ENCODE measurements around the gene RIMBP2. TPM values are rescaled to one million over a fixed set of nuclear protein-coding genes. Genes with fewer than 3 reads are reported as not detected.

The RIMBP2 gene
- total RNA-seq, 4 donors from 2014 or later: 0.29 to 8.2 (median 5.6) TPM

DNA sequence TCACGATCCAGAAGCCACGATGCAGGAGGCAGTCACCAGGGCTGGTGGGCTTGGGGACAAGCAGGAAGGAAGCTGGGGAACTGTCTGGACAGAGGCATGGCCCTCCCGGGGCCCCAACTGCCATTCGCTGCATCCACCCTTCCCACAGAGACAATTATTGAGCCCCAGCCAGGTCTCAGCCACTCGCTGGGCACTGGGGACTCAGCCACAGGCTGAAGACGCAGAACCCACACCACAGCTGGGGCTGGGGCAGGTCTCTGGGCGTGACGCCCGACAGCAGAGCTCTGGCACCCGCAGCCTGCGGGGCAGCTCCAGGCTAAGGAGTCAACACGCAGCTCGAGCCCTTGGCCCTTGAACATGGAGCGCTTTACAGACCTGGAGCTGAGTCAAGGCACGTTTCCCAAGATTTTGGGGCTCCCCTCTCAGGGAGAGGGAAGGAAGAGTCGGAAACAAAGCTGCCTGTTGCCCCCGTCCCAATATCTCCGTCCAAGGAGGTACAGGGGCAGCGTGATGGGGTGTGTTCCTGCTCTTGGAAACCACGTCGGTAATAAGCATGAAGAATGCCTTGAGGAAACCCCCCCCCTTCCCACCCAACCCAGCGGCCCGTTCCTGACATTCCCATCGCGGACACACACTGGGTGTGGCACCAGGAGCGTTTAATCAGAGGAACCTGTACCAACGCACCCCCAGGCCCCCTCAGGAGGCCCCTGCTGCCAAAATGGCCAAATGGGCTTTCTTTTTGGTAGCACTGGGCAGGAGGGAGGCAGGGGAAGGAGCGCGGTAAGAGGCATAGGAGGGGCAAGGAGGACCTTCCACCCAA lies 6.7 kb downstream of the RIMBP2 start:
- Histone ChIP-seq H3K27ac (no peak overlapping the region), H3K4me3 (no peak overlapping the region), H3K9me3 (no peaks in the 10 kb centered on the region), H3K36me3 (no peaks in the 10 kb centered on the region), H3K27me3 (no peaks in the 10 kb centered on the region), H3K4me1 (peaks cover 0 to 2% of the 10 kb centered on the region in 2 donors)
- TF ChIP-seq, protein P1, sequence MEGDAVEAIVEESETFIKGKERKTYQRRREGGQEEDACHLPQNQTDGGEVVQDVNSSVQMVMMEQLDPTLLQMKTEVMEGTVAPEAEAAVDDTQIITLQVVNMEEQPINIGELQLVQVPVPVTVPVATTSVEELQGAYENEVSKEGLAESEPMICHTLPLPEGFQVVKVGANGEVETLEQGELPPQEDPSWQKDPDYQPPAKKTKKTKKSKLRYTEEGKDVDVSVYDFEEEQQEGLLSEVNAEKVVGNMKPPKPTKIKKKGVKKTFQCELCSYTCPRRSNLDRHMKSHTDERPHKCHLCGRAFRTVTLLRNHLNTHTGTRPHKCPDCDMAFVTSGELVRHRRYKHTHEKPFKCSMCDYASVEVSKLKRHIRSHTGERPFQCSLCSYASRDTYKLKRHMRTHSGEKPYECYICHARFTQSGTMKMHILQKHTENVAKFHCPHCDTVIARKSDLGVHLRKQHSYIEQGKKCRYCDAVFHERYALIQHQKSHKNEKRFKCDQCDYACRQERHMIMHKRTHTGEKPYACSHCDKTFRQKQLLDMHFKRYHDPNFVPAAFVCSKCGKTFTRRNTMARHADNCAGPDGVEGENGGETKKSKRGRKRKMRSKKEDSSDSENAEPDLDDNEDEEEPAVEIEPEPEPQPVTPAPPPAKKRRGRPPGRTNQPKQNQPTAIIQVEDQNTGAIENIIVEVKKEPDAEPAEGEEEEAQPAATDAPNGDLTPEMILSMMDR (IDR thresholded peaks at IDR 0.05): no peak
- no peak for TF ChIP-seq POLR2A (IDR thresholded peaks at IDR 0.05)
- intact Hi-C loops (cut with DNase I; ENCODE audit: low total_unique reads): no loop called here
- no peak for DNase-seq

DNA sequence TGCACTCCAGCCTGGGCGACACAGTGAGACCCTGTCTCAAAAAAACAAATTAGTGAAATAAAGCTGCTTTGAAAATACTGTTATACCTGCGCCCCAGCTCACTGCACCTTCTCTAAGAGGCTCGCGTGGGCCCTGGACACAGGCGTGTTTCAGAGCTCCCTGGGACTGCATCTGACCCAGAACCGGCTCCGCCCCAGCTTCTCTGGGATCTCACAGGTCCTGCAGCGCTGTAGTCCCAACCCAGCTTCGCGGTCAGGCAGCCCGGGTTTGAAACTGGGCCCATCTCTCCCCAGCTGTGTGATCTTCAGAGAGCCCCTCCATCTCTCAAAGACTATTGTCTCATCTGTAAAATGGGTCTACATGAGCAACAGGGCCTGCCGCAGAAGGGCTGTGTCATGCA lies 7.5 kb downstream of the RIMBP2 start:
- H3K27me3 ChIP-seq: no peaks in the 10 kb centered on the region
- intact Hi-C loops (cut with DNase I; ENCODE audit: low total_unique reads): no loop called here
- no peaks in the 10 kb centered on the region for H3K36me3 ChIP-seq
- H3K4me1 ChIP-seq: no peaks in the 10 kb centered on the region
- no peak overlapping the region for H3K4me3 ChIP-seq
- no peaks in the 10 kb centered on the region for H3K9me3 ChIP-seq
- no peak for TF ChIP-seq POLR2A (IDR thresholded peaks at IDR 0.05)
- TF ChIP-seq, protein P1 (IDR thresholded peaks at IDR 0.05): no peak
- DNase-seq: no peak
- H3K27ac ChIP-seq: no peak overlapping the region

DNA sequence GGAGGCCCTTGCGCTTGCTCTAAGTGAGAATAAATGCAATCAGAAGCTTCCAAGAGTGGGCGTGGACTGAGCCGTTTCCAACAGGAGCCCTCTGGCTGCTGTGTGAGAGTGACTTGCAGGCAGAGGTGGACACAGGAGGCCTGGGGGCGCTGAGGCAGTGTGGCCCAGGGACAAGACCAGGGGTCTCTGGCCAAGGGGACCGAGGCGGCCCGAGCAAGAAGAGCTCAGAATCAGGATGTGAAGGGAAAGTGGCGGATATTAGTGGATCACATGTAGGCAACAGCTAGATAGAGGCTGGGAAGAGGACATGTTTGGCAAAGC lies 8.6 kb downstream of the RIMBP2 start:
- Histone ChIP-seq H3K36me3 (no peaks in the 10 kb centered on the region), H3K27ac (no peak overlapping the region), H3K4me1 (no peaks in the 10 kb centered on the region), H3K4me3 (no peak overlapping the region), H3K9me3 (no peaks in the 10 kb centered on the region), H3K27me3 (no peaks in the 10 kb centered on the region)
- no peak for DNase-seq
- intact Hi-C loops (cut with DNase I; ENCODE audit: low total_unique reads): no loop called here
- TF ChIP-seq, protein P1 (IDR thresholded peaks at IDR 0.05): no peak
- no peak for TF ChIP-seq POLR2A (IDR thresholded peaks at IDR 0.05)

DNA sequence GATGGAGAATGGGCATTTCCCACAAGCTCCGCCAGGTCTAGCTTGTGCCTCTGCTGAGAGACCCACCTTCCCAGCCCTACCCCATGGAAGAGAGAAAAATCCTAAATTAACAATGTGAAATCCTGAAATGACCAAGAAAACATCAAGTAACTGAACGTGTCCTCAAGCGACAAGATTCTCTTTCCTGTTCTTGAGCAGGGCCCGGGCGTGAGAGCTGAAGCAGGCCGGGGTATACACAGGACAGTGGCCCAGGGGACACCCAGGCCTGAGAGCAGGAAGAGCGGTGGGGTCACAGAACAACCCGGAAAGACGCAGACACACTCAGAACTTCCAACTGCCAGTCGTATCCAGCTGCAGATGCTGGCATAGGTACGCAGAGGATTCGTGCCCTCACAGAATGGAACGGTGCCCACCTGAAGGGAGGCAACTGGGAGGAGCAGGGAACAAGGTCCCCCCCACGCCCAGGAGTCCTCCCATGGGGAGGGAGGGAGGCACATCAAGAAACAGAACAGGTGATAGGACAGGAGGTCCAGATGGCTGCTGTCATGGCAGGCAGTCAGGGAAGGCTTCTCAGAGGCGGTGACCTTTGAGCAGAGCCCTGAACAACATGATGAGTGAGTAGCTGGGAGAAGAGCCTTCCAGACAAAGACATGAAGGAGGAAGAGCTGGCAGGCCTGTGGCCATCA lies 9.1 kb downstream of the RIMBP2 start:
- Histone ChIP-seq H3K36me3 (no peaks in the 10 kb centered on the region), H3K27ac (no peak overlapping the region), H3K4me1 (no peaks in the 10 kb centered on the region), H3K9me3 (no peaks in the 10 kb centered on the region), H3K27me3 (no peaks in the 10 kb centered on the region), H3K4me3 (no peak overlapping the region)
- TF ChIP-seq, protein P1 (IDR thresholded peaks at IDR 0.05): no peak
- no peak for TF ChIP-seq POLR2A (IDR thresholded peaks at IDR 0.05)
- no peak for DNase-seq
- intact Hi-C loops (cut with DNase I; ENCODE audit: low total_unique reads): no loop called here

DNA sequence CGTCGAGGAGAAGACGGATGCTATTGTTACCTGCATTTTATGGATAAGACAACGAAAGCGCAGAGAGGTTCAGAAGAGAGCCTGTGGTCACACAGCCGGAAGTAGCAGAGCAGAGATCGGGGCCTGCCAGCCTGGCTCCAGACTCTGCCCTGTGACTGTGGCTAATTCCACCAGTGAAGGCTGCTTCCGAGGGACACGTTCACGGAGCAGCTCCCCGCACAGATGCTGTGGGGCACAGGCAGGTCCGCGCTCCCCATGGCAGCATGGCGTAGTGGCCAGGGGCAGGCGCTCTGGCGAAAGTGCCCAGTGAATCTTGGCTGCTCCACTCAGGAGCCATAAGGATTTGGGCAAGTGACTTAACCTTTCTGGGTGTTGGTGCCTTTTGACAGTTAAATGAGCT lies 9.8 kb downstream of the RIMBP2 start:
- Histone ChIP-seq H3K27ac (no peak overlapping the region), H3K4me3 (no peak overlapping the region), H3K36me3 (no peaks in the 10 kb centered on the region), H3K9me3 (no peaks in the 10 kb centered on the region), H3K4me1 (no peaks in the 10 kb centered on the region), H3K27me3 (no peaks in the 10 kb centered on the region)
- no peak for DNase-seq
- intact Hi-C loops (cut with DNase I; ENCODE audit: low total_unique reads): no loop called here
- no peak for TF ChIP-seq POLR2A (IDR thresholded peaks at IDR 0.05)
- TF ChIP-seq, protein P1 (IDR thresholded peaks at IDR 0.05): no peak

Measured in uterus (tissue), 4 donors.